ENCODE measurements around the gene ADAMTSL2.

The ADAMTSL2 gene

GRCh38 chr9:133607976-133608375 is 73.5 kb downstream of the ADAMTSL2 start:
- no peak for TF ChIP-seq CTCF (IDR thresholded peaks at IDR 0.05)

- no peak for TF ChIP-seq CTCF (IDR thresholded peaks at IDR 0.05)
Observed at GRCh38 chr9:133608382-133608781, 73.9 kb downstream of the ADAMTSL2 start.

- no peak for TF ChIP-seq CTCF (IDR thresholded peaks at IDR 0.05)
Observed at GRCh38 chr9:133608889-133609288, 74.4 kb downstream of the ADAMTSL2 start.

DNA sequence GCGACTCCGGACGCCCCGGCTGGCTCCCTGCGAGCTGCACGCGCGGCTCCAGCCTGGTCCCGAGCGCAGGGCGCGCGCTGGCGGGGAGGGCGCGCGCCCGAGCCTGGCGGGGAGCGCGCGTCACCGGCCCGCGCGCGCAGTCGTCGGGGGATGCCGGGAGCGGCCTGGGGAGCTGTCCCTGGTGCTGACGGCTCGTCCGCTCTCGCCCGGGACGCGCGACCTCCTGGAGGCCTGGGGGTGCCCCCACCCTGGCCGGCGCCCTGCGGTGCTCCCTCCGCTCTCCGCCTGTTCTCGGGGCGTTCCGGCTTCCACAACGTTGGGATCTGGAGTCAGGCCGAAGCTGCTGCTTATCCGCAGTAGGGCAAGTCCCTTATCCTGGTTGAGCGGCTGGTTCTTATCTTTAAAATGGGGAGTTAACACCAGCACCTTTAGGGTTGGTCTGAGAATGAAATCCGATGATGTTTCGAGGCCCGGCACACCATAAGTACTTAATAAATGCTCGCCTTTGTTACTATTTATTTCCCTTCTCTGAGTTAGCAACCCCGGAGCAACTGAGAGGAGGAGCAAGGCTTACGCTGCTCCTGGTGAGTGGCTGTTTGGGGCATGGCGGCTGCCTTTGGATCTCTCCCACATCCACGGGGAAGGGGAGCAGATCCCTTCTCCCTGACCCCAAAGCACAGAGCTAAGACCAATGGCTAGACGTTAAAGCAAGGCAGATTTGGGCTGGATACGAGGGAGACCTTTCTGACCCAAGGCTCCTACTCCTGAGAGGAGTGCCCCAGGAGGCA is 75.0 kb downstream of the ADAMTSL2 start, which contains the start of gene FAM163B:
TSS of gene FAM163B (minus strand) at position 79 of the 788 bp plus-strand sequence. CDS start 29,166 bp downstream, outside the sequence.
- TF ChIP-seq CTCF (IDR thresholded peaks at IDR 0.05): no peak

DNA sequence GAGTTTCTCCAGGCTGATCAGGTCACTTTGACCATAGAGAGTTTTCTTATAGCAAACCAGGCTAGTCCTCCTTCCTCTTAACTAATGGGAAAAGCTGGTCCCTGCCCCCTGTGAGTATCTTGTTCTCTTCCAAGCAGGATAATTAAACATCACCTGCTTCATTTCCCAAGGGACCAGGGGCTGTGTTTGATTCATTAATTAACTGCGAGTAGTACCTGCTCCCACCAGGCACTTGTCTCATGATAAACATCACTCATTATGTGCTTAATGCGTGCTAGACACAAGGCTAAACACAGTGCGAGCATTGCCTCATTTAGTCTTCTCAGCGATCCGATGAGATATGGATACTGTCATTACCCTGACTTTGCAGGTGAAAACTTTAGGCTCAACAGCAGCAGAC is 76.3 kb downstream of the ADAMTSL2 start:
- TF ChIP-seq CTCF (IDR thresholded peaks at IDR 0.05): no peak

DNA sequence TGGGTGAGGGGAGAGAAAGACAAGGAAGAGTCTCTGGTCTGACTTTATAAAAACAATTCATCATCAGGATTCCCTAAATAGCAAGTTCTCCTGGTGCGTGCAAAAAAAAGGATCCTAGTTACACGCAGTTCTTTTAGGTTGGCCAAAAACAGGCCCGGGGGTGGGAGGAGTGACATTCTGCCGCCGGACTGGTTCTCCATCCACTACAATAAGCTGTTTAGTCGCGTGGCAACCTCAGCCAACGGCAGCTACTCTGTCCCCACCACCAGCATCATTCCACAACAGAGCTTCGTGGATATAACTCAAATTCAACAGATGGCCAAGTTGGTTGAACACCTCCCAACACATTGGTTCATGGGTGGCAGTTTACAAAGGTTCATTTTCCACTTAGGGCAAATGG is 77.5 kb downstream of the ADAMTSL2 start:
- TF ChIP-seq CTCF (IDR thresholded peaks at IDR 0.05): no peak

DNA sequence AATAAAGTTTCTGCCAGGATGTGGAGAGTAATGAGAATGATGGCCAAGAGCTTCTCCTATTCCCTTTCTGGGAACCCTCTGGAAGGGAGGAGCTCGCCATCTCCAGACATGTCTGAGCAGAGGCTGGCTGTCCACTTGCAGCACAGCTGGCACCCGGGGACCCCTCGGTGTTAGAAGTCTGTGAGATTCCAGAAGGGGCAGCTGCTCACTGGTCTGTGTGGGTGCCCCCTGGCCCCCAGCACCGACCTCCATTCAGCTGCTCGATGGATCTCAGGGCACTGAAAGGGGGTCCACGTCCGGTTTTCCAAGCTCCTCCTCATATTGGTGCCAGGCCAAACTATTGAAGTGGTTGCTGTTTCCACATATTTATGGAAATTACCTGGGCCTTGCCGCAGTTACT is 78.3 kb downstream of the ADAMTSL2 start:
- TF ChIP-seq CTCF (IDR thresholded peaks at IDR 0.05): no peak
